Measurements from ENCODE around the gene UTP14A. TPM values are rescaled to one million over a fixed set of nuclear protein-coding genes. Genes with fewer than 3 reads are reported as not detected.
"Not testable (repeated sequence)": the region's sequence is repeated elsewhere in the genome, so short reads cannot be mapped to it uniquely, and the experiment has no call there.

The UTP14A gene
- polyA plus RNA-seq (2011; rRNA removed) (18.0 and 20.8 TPM in 2 replicates), polyA minus RNA-seq (2011; rRNA and poly(A)+ RNA removed) (12.6 and 14.3 TPM in 2 replicates)

GRCh38 chrX:129905787-129906580 is at the start of gene UTP14A:
UTP14A (plus strand) TSS chrX:129906164; CDS start chrX:129906211, 47 bp downstream.
- TF ChIP-seq CTCF (IDR thresholded peaks at IDR 0.05; ENCODE audit: low read depth, low read length), result no peak
- Histone ChIP-seq H3K4me3 (ENCODE audit: low read depth, low read length) (peak within 1 kb of the TSS; percentile 79), H3K9me3 (ENCODE audit: control insufficient read depth, insufficient read depth, low read length) (no peaks in the 10 kb centered on the region), H3K27ac (ENCODE audit: low read depth, low read length) (peak within 1 kb of the TSS; percentile 70), H3K27me3 (ENCODE audit: control insufficient read depth, insufficient read depth, low read length) (no peaks in the 10 kb centered on the region)
- POLR2A ChIA-PET, result interaction anchor here (0.6 to 0.7 kb wide), 2 partner anchors 11 to 13 kb away, joined by 3 to 4 read pairs; no protein-coding TSS in a partner anchor
- CTCF ChIA-PET, result interaction anchor here (1.1 to 2.6 kb wide), 4 partner anchors 20 to 301 kb away, joined by 3 to 21 read pairs (median 7); no protein-coding TSS in a partner anchor
- peak; percentile 70 for DNase-seq (ENCODE audit: low read depth, low spot score)

- H3K27me3 ChIP-seq (ENCODE audit: control insufficient read depth, insufficient read depth, low read length); DNase-seq (ENCODE audit: low read depth, low spot score); POLR2A ChIA-PET; H3K4me3 ChIP-seq (ENCODE audit: low read depth, low read length); H3K9me3 ChIP-seq (ENCODE audit: control insufficient read depth, insufficient read depth, low read length); H3K27ac ChIP-seq (ENCODE audit: low read depth, low read length); CTCF ChIA-PET: not testable (repeated sequence)
These were observed 46.8 kb upstream of the UTP14A start for GRCh38 chrX:129859134-129859533.

- CTCF ChIA-PET; H3K9me3 ChIP-seq (ENCODE audit: control insufficient read depth, insufficient read depth, low read length); POLR2A ChIA-PET; H3K27ac ChIP-seq (ENCODE audit: low read depth, low read length); H3K4me3 ChIP-seq (ENCODE audit: low read depth, low read length); DNase-seq (ENCODE audit: low read depth, low spot score); H3K27me3 ChIP-seq (ENCODE audit: control insufficient read depth, insufficient read depth, low read length): not testable (repeated sequence)
These were observed 39.6 kb upstream of the UTP14A start for GRCh38 chrX:129866321-129866720.

- H3K9me3 ChIP-seq (ENCODE audit: control insufficient read depth, insufficient read depth, low read length), result no peaks in the 10 kb centered on the region
- peaks cover 2% of the 10 kb centered on the region for H3K27me3 ChIP-seq (ENCODE audit: control insufficient read depth, insufficient read depth, low read length)
- no peak for TF ChIP-seq CTCF (IDR thresholded peaks at IDR 0.05; ENCODE audit: low read depth, low read length)
- POLR2A ChIA-PET, result no interaction called here
- H3K27ac ChIP-seq (ENCODE audit: low read depth, low read length), result no peak overlapping the region
- CTCF ChIA-PET, result no interaction called here
- DNase-seq (ENCODE audit: low read depth, low spot score), result no peak
- H3K4me3 ChIP-seq (ENCODE audit: low read depth, low read length), result no peak overlapping the region
These were observed 33.4 kb upstream of the UTP14A start for GRCh38 chrX:129872524-129872923.

- ChIA-PET CTCF (interaction anchor here (0.7 kb wide), 1 partner anchor 122 kb away, joined by 3 read pairs; no protein-coding TSS in a partner anchor), POLR2A (no interaction called here)
- Histone ChIP-seq H3K27me3 (ENCODE audit: control insufficient read depth, insufficient read depth, low read length) (peaks cover 2% of the 10 kb centered on the region), H3K4me3 (ENCODE audit: low read depth, low read length) (no peak overlapping the region), H3K9me3 (ENCODE audit: control insufficient read depth, insufficient read depth, low read length) (no peaks in the 10 kb centered on the region), H3K27ac (ENCODE audit: low read depth, low read length) (no peak overlapping the region)
- peak; percentile 16 for DNase-seq (ENCODE audit: low read depth, low spot score)
- peak; percentile 15; the same call in 1 of the 2 replicates for TF ChIP-seq CTCF (IDR thresholded peaks at IDR 0.05; ENCODE audit: low read depth, low read length)
These were observed 30.3 kb upstream of the UTP14A start for GRCh38 chrX:129875669-129876068.

- Histone ChIP-seq H3K27ac (ENCODE audit: low read depth, low read length) (no peak overlapping the region), H3K9me3 (ENCODE audit: control insufficient read depth, insufficient read depth, low read length) (no peaks in the 10 kb centered on the region), H3K27me3 (ENCODE audit: control insufficient read depth, insufficient read depth, low read length) (no peaks in the 10 kb centered on the region), H3K4me3 (ENCODE audit: low read depth, low read length) (no peak overlapping the region)
- no peak for TF ChIP-seq CTCF (IDR thresholded peaks at IDR 0.05; ENCODE audit: low read depth, low read length)
- no peak for DNase-seq (ENCODE audit: low read depth, low spot score)
- ChIA-PET POLR2A (no interaction called here), CTCF (no interaction called here)
These were observed 29.1 kb upstream of the UTP14A start for GRCh38 chrX:129876771-129877305.
